GM18511 (cell line): Measurements from ENCODE around the gene TSPAN15.
"Not testable (repeated sequence)": the region's sequence is repeated elsewhere in the genome, so short reads cannot be mapped to it uniquely, and the experiment has no call there.

Source experiments
- ATAC-seq: cut with Tn5 transposase; IDR thresholded peaks from one replicate; pipeline ENCODE4 v1.9.1; 2021; ENCODE audit warnings: mild to moderate bottlenecking, moderate library complexity; ENCODE audit not compliant: unreplicated experiment

Gene TSPAN15

DNA sequence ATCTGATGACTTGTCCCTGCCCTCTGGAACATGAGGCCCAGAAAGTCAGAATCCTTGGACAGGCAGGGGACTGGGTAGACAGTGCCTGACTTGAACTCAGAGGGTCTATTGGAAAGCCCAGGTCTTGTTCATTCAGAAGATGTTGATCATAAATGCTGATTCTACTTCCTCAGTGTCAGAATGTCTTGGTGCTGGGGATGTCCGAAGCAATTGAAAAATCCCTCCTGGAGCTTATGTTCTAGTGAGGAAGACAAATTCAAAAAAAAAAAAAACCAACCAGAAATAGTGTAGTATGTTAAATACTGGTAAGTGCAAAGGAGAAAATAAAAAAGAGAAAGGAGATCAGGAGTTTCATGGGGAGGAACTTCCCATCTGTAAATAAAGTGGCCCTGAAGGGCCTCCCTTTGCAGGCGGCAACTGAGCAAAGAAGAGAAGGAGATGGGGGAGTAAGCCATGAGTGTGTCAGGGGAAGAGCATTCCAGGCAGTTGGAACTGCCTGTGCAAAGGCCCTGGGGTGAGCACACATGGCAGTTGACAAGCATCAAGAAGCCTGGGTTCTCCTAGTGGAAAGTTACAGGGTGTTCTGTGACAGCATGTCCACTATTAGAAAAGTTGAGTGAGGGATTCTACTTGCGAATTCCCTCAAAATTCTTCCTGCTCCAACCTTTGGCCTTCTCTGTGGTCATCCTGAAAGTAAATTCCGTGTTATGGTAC, 30.7 kb downstream of the TSPAN15 start:
- ATAC-seq = no peak

DNA sequence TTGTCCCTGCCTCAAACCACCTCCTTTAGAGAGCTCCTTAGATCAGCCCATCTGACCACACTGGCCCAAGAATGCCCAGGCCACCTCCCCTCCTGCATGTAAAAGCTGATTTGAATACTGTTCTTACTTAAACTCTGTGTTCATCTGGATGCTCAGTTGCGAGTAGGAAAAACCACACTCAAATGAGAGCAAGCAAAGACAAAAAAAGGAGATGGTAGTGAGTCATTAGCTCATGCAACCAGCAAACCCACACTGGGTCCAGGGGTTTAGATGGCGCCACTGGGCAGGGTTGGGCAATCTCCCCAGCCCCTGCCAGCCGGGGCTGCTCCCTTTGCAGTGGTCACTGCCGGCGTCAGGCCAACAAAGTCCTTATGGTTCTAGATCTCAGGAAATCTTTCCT, 32.7 kb downstream of the TSPAN15 start:
- ATAC-seq = no peak

DNA sequence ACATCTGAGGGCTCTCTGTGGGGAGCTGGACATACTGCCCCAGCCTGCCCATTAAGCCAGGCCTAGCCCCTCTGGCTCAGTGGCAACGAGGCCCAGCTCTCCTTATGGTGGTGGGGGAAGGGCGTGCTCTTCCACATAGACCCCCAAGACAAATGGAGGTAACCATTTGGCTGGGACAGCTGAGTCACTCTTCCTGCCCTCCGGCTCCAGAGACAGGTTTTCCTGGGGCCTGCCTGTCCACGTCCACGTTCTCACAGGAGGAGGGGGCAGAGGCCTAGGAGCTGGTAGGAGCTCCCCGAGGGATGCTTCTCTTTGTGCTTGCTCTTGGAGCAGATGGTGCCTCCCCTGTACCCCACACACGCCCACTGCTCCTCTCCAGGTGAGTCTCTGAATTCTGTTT, 33.5 kb downstream of the TSPAN15 start:
- ATAC-seq = no peak

DNA sequence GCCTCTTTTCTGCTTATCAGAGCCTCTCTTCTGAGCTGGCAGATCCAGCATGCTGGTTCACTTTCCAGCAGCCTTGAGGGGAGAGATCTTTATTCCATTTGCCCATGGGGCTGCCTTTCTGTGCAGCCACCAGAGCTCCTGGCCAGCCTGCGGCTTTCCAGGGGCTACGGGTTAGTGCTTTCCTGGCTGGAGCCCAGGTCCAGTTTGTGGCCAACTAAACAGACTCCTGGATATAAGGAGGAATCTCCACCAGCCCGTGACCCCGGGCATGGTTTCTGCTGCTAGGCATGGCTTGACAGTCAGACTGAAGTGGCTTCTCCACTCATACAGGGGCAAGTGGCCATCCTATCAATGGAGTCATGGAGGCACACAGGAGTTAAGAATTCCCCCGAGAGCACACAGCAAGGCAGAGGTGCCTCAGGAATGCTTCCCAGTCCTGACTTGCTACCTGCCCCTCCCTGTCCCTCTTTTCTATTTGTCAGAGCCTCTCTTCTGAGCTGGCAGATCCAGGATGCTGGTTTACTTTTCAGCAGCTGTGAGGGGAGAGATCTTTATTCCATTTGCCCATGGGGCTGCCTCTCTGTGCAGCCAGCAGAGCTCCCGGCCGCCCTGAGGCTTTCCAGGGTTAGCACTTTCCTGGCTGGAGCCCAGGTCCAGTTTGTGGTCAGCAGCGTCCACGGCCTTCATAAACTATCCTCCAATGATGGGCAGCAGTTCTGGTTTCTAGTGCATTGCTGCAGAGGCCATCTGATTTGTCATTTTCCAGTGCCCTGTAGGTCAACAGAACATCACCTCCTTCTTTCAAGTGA, 35.9 kb downstream of the TSPAN15 start:
- ATAC-seq = no peak

DNA sequence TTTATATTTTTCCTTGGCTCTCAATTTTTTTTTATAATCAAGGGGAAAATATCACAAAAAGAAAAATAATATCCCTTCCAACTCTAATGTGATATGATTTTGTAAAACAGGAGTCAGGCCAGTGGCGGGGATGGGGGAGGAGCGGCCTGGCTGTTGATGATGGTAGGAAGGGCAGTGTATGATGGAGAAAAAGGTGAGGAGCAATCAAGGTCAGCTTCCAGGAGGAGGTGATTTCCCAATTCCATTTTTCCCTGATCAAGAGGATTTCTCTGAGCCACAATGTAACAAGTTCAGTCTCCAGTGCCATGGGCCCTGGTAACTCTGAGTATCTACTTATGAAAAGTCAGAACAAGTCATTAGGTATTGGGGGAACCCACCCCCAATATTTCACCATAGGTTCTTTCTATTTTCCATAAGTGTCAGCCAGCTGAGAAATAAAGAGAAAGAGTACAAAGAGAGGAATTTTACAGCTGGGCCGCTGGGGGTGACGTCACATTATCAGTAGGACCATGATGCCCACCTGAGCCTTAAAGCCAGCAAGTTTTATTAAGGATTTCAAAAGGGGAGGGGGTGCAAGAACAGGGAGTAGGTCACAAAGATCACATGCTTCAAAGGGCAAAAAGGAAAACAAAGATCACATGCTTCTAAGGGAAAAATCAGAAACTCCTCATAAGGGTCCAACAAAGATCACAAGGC, 37.0 kb downstream of the TSPAN15 start:
- ATAC-seq = not testable (repeated sequence)

DNA sequence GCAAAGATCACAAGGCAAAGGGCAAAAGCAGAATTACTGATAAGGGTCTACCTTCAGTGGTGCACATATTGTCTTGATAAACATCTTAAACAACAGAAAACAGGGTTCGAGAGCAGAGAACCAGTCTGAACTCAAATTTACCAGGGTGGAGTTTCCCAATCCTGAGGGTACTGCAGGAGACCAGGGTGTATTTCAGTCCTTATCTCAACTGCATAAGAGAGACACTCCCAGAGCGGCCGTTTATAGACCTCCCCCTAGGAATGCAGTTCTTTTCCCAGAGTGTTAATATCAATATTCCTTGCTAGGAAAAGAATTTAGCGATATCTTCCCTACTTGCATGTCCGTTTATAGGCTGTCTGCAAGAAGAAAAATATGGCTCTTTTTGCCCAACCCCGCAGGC, 37.6 kb downstream of the TSPAN15 start:
- ATAC-seq = not testable (repeated sequence)

DNA sequence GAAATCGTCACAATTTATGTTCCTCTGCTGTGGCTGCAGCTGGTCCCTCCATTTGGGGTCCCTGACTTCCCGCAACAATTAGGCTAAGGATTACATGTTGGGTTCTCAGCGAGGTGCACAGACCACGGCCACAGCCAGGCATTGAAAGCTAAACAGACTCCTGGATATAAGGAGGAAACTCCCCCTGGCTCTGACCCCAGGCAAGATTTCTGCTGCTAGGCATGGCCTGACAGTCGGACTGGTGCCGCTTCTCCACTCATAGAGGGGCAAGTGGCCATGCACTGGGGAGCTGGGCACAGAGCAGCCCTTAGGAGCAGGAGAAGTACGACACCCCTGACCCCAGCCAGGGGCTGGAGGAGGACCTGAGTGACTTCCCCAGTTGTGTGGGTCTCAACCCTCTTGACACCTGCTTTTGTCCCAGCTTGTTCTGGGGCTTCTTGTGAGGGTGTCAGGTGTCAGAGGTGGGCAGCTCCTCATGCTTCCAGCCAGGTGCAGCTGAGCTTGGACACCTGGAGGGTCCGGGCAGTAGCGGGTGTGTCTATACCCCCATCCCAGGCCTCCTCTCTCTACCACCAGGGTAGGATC, 38.3 kb downstream of the TSPAN15 start:
- no peak for ATAC-seq

DNA sequence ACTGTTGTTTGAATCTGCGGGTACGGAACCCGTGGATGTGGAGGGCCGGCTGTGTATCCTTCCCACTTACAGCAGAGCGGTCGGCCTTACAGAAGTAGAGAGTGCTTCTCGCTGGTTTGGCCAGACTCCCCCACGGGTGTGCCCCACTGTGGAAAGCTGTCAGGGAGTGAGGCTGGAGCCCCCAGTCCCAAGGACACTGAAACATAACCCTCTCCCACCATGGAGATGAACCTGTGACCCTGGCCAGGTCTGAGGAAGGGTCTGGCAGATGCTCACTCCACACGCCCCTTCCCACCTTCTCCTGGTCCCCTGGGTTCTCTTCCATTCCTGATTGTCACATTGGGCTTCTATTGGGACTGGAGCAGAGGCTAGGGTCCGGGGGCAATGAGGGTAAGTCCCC, 39.6 kb downstream of the TSPAN15 start:
- no peak for ATAC-seq

DNA sequence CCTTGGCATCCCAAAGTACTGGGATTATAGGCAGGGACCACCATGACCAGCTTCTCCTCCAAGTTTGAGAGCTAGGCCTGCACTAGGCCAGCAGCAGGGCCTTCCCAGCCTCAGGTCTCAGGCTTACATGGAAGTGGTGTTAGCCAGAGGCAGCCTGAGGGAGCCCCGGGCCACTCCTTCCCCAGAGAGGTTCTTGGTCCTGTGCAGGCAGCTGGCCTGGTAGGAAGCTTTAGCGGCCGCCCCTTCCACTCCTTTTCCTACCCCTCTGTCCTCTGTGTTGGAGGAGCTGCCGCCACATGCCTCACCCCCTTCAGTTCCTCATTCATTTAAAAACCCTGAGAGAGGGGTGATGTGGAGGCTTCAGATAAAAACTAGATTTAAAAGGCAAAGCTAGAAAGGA, 40.3 kb downstream of the TSPAN15 start:
- ATAC-seq = no peak

DNA sequence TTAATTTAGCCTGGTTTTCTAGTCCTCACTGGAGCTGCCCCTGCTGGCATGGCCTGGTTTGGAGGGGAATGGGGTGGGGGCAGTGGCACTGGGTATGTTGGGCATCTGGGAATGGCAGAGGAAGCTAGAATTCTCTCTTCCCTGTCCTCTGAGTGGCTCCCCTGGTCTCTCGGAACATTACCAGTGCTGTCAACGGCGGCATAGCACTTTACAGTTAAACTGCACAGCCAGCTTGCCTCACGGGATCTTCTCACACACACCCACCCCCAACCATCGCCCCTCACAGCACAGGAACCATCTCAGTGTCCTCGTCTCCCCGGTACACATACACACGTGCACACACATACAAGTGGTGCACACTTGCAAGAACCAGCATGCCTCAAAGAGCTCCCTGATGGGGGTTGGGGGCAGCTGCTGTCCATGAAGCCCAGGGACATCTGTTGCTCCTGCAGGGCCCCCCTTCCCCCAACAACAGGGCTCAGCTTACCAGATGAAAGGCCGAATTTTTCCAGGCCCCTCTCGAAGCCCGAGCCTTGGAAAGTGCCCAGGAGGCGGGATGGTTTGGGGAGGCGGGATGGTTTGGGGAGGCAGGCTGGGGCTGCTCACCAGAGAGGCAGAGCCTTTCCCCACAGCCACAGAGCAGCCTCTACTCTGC, 41.0 kb downstream of the TSPAN15 start:
- ATAC-seq = no peak

DNA sequence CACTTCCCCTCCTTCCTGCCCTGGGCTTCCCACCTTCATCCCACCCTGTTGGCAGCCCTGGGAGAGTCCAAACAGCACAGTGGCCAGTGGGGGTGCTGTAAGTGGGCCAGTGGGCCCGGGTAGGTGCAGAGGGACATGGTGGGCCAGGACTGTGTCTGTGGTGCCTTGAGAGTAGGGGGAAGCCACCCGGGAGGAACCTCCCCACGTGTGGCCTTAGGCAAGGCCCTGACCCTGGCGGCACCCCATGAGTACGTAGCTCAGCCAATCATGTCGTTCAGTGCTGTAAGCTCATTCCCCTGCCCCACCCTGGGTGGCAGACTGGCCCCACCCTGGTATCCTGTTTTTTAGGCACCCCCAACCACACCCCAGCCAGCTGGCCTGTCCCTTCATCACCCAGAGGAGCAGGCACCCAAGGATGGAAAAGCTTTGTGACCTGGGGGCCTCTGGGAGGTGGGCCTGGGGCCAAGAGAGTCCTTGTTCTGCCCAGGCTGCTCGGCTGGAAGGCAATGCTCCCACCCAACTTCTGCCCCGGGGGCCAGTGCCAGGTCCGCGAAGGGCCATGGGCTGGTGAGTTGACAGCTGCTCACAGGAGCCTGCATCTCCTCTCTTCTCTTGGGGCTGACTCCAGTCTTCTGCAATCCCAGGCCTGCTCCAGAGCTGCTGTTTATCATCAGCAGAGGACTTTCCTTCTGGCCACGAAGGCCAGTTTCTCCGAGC, 41.6 kb downstream of the TSPAN15 start:
- ATAC-seq = no peak

DNA sequence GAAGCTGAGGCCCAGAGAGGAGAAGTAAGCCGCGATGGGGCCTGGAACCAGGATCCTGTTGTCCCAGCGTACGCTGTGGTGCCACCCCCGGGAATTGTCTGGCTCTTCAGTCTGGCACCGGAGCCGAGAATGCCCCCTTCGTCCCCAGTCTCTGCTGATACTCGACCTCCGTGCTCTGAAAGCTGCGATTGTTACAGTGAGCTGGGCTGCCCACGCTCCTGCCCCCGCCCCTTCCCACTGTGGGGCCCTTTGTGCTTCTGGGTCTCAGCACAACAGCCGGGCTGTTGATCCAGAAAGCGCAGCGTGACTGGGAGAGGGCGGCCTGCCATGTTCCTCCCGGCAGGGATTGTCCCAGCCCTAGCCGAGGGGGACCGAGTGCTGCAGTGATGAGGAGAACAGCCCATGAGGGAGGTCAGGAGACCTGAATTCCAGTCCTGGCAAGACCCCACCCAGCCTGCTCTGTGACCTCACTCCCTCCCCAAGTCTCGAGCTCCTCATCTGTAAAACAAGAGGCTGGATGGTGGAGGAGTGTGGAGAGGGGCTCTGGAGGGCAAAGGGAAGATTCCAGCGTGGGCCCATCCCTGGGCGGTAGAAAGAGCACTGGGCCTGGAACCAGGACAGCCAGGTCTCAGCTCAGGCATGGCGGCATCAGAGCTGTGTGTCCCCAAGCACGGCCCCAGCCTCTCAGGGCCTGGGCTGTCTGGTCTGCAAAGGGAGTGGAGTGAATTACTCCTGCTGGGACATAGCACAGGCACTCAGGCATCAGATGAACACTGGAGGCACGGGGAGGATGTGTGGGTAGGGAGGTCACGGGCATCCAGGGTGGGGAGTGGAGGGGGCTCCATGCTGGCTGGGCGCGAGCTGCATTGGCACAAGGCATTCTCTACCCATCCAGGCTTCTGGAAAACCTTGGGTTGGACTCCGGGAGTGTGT, 43.6 kb downstream of the TSPAN15 start:
- no peak for ATAC-seq

DNA sequence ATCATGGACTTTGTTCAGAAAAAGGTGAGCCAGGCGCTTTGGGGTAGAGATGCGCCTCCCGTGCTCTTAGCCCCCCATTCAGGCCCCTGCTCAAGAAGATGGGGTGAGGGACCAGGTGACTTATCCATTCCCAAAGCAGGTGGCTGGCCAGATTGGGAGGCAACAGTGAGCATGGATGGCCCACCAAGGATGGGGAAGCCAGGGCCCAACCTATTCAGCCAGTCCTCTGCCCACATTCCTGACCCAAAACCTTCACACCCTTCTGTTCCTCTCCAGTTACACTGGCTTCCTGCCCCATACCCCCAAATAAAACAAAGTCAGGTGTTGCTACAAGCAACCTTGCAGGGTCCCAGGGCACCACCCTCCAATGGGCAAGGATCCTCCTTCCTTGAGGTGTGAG, 44.4 kb downstream of the TSPAN15 start:
- ATAC-seq = no peak

DNA sequence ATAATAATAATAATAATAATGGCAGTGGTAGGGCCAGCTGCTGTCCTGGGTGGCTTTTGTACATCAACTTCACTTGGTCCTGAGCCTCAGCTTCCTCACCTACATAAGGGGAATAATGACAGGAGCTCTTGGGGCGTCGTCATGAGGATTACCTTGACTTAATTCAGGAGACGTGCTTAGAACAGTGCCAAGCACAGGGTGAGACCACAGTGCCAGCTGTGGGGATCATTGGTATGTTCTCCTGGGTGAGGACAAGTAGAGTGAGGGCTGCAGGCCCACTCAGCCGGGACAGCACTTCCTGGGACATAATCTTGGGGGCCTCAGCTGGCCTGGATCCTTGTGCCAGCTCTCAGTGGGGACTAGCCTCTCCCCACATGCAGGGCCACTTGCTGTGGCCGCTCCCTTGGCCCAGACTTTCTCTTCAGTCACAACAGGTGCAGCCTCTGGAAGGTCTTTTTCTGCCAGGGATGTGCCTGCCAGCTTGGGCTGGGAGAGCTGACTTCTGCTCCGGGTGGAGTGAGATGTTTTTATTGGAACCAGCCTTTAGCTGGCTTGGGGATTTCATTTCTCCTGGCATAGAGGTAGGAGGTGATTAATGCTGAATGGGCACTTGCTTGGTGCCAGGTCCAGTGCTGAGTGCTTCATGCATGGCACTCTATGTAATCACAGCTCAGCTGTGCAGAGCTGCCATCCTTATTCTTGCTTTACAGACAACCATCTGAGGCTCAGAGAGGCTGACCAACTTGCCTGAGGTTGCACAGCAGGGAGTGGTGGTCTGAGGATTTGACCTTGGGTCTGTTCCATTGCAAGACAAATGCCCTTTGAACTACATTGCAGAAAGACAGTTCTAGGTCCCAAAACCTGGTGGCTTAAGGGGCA, 45.3 kb downstream of the TSPAN15 start:
- ATAC-seq = no peak

DNA sequence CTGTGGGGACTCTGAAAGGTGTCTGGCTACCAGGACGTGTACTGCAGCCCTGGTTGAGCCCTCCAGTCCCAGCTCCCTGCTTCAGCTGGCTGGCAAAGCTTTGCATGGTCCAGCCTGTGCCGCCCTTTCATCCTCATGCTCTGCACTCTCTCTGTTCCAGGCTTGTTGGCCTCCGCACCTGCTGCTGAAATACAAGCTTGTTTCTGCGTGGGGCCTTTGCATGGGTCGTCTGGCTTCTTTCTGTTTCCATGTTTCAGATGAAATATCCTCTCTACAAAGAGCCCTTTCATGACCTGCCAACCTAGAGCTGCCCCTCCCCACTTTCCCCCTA, 45.9 kb downstream of the TSPAN15 start:
- ATAC-seq = no peak

DNA sequence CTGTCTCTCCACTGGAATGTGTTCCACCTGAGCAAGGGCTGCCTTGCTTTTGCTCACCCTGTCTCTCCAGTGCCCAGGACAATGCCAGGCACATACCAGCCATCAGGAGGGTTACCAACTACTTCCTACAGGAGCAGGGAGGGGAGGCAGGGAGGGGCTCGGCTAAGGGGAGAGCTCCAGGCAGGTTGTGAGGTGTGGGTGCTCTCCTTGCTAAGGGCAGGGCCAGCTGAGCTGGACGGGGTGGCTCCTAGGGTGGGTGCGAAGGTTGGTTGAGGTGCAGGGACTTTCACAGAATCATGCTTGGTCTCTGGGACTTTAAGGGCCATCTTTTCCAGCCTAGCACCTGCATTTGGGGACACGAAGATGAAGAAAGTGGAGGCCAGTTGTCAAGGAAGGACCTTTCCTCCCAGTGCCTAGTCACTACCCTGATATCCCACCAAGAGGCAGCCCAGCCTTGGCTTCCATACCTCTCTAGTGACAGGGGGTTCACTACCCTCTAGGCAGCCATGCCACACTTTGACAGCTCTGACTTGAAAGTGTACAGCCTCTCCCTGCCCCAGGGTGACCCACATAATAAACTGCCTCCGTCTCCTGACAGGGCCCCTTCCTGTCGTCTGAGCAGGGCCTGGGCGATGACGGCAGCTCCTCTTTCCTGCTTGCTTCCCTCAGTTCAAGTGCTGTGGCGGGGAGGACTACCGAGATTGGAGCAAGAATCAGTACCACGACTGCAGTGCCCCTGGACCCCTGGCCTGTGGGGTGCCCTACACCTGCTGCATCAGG, 46.5 kb downstream of the TSPAN15 start:
- ATAC-seq = no peak

DNA sequence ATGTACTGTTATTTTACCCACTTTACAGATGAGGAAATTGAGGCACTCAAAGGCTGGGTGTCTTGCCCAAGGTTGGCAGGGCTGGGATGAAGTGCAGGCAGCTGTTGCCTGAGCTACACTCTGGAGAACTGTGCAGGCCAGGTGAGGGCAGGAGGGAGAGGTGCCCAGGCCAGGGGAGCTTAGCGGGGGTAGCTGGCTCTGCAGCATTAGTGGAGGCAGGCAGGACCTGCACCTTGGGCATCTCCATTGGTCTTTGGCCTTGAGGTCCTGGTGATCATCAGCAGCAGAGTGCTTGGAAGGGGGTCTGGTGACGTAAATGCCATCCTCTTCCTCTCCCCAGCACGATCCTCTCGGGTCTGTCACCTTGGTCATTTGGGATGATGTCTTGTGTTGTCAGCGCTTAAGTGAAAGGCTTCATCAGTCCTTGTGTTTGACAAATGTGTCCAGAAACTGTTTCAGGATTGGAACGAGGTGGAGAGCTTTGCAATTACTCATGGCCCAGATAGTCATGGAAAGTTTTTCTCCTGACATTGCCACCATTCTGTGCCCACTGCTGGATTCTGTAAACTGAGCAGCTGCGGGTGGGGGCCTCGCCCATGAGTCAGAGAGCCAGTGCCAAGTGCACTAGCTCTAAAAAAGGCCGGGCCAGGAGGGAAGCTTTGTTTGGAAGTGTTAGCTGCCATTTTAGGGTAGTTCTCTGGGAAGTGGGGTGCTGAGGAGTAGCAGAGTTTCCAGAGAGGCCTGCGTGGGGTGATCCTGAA, 47.6 kb downstream of the TSPAN15 start:
- no peak for ATAC-seq
